Neural progenitor cell (in vitro differentiated cells): ENCODE measurements around the gene CSRP1. TPM values are rescaled to one million over a fixed set of nuclear protein-coding genes. Genes with fewer than 3 reads are reported as not detected.
A peak's percentile ranks its signal among the peaks of the same experiment; 100 is the strongest.

Source experiments
- DNase-seq: peaks from one replicate; pipeline ENCODE4 v3.0.0-alpha.2; 2016; ENCODE audit warnings: low spot score
- H2AFZ ChIP-seq: fragments of 200-600 bp; sonication (generic); replicated peaks from 2 replicates; pipeline ENCODE4 v1.6.1; 2016; ENCODE audit warnings: antibody characterized with exemption
- H3F3A ChIP-seq: fragments of 200-600 bp; sonication (generic); 2 replicates; pipeline ENCODE4 v1.6.1; 2016; ENCODE audit warnings: antibody characterized with exemption, low read depth
- H3K27ac ChIP-seq: fragments of 200-600 bp; sonication (generic); 2 replicates; pipeline ENCODE4 v1.5.1; 2016; ENCODE audit warnings: mild to moderate bottlenecking
- H3K27me3 ChIP-seq: fragments of 200-600 bp; sonication (generic); 2 replicates; pipeline ENCODE4 v1.6.1; 2016; ENCODE audit warnings: mild to moderate bottlenecking, moderate library complexity
- H3K36me3 ChIP-seq: fragments of 200-600 bp; sonication (generic); 2 replicates; pipeline ENCODE4 v1.5.1; 2016
- H3K4me1 ChIP-seq: fragments of 200-600 bp; sonication (generic); 2 replicates; pipeline ENCODE4 v1.6.1; 2016; ENCODE audit warnings: mixed run types
- H3K4me2 ChIP-seq: fragments of 200-600 bp; sonication (generic); 2 replicates; pipeline ENCODE4 v1.6.1; 2016
- H3K4me3 ChIP-seq: fragments of 200-600 bp; sonication (generic); 2 replicates; pipeline ENCODE4 v1.5.1; 2016
- H3K79me2 ChIP-seq: fragments of 200-600 bp; sonication (generic); 2 replicates; pipeline ENCODE4 v1.6.1; 2016; ENCODE audit warnings: low read depth
- H3K9ac ChIP-seq: fragments of 200-600 bp; sonication (generic); 2 replicates; pipeline ENCODE4 v1.6.1; 2016
- H3K9me3 ChIP-seq: fragments of 200-600 bp; sonication (generic); 2 replicates; pipeline ENCODE4 v1.5.1; 2016; ENCODE audit warnings: low read depth
- H4K20me1 ChIP-seq: fragments of 200-600 bp; sonication (generic); 2 replicates; pipeline ENCODE4 v1.6.1; 2016; ENCODE audit warnings: low read depth
- H3K27ac Mint-ChIP-seq: 3 replicates; pipeline ENCODE4 v1.8.0; 2021; ENCODE audit warnings: mixed read lengths
- H3K27me3 Mint-ChIP-seq: 2 replicates; pipeline ENCODE4 v1.8.0; 2022; ENCODE audit warnings: low read depth, mild to moderate bottlenecking, inconsistent platforms, moderate library complexity, mixed read lengths; ENCODE audit not compliant: insufficient read depth
- H3K36me3 Mint-ChIP-seq: 3 replicates; pipeline ENCODE4 v1.8.0; 2021; ENCODE audit warnings: mixed read lengths
- H3K4me1 Mint-ChIP-seq: 3 replicates; pipeline ENCODE4 v1.8.0; 2021; ENCODE audit warnings: mixed read lengths
- H3K4me3 Mint-ChIP-seq: 3 replicates; pipeline ENCODE4 v1.8.0; 2021; ENCODE audit warnings: mild to moderate bottlenecking, moderate library complexity, mixed read lengths
- H3K9me3 Mint-ChIP-seq: 3 replicates; pipeline ENCODE4 v1.8.0; 2020; ENCODE audit warnings: mixed read lengths
- CTCF ChIP-seq: fragments of 200-600 bp; sonication (generic); IDR thresholded peaks from 2 replicates; pipeline ENCODE4 v1.5.1; 2017; ENCODE audit warnings: antibody characterized with exemption, mild to moderate bottlenecking
- EZH2 ChIP-seq: fragments of 200-600 bp; sonication (generic); IDR thresholded peaks from 2 replicates; pipeline ENCODE4 v1.6.1; 2017; ENCODE audit warnings: antibody characterized with exemption, mild to moderate bottlenecking, moderate library complexity
- EZH2phosphoT487 ChIP-seq: fragments of 200-600 bp; sonication (generic); IDR thresholded peaks from 2 replicates; pipeline ENCODE4 v1.6.1; 2017; ENCODE audit warnings: antibody characterized with exemption
- total RNA-seq: library from RNA; depleted of rRNA; stranded (reverse); fragments of >200 nt; gene quantifications from 2 replicates; pipeline ENCODE4 v1.2.3, GENCODE V29; 2015; ENCODE audit warnings: low replicate concordance

CSRP1 gene
- total RNA-seq, 1 donor from 2014 or later = 2.5 TPM

GRCh38 chr1:201544710-201545109 is 37.8 kb upstream of the CSRP1 start:
- peaks cover 35% of the 10 kb centered on the region for H3K4me1 Mint-ChIP-seq
- no peak overlapping the region for H3K27ac Mint-ChIP-seq

GRCh38 chr1:201543871-201544642 is 37.1 kb upstream of the CSRP1 start:
- H3K27me3 Mint-ChIP-seq = peaks cover 23% of the 10 kb centered on the region

More at GRCh38 chr1:201544710-201545109, 37.8 kb upstream of the CSRP1 start:
- Histone ChIP-seq H3K4me1 (peaks cover 33% of the 10 kb centered on the region), H3K4me3 (no peak overlapping the region), H3K27ac (no peak overlapping the region), H4K20me1 (peaks cover 13% of the 10 kb centered on the region), H3K4me2 (no peak overlapping the region), H3K79me2 (no peaks in the 10 kb centered on the region), H3F3A (peaks cover 21% of the 10 kb centered on the region), H3K9me3 (no peaks in the 10 kb centered on the region), H3K36me3 (no peaks in the 10 kb centered on the region), H3K27me3 (peaks cover 46% of the 10 kb centered on the region), H3K9ac (no peak overlapping the region), H2AFZ (no peak overlapping the region)
- TF ChIP-seq CTCF (no peak), EZH2 (no peak), EZH2phosphoT487 (no peak)
- no peak overlapping the region for H3K4me3 Mint-ChIP-seq
- no peaks in the 10 kb centered on the region for H3K9me3 Mint-ChIP-seq
- H3K27me3 Mint-ChIP-seq = peaks cover 19% of the 10 kb centered on the region
- DNase-seq = no peak
- peaks cover 4% of the 10 kb centered on the region for H3K36me3 Mint-ChIP-seq

GRCh38 chr1:201542309-201543035 is 35.5 kb upstream of the CSRP1 start:
- peaks cover 29% of the 10 kb centered on the region for H3F3A ChIP-seq
- peaks cover 4% of the 10 kb centered on the region for H3K36me3 Mint-ChIP-seq
- H4K20me1 ChIP-seq = peaks cover 13% of the 10 kb centered on the region
- no peak for TF ChIP-seq EZH2
- TF ChIP-seq CTCF = no peak
- TF ChIP-seq EZH2phosphoT487 = no peak
- peak overlapping the region; percentile 35 for H3K27ac Mint-ChIP-seq
- H2AFZ ChIP-seq = no peak overlapping the region
- H3K9ac ChIP-seq = no peak overlapping the region
- no peak overlapping the region for H3K4me3 ChIP-seq
- H3K27me3 ChIP-seq = peaks cover 69% of the 10 kb centered on the region
- H3K4me1 ChIP-seq = peaks cover 38% of the 10 kb centered on the region
- H3K36me3 ChIP-seq = no peaks in the 10 kb centered on the region
- no peak for DNase-seq
- H3K27ac ChIP-seq = no peak overlapping the region
- H3K9me3 Mint-ChIP-seq = no peaks in the 10 kb centered on the region
- peaks cover 28% of the 10 kb centered on the region for H3K27me3 Mint-ChIP-seq
- H3K4me2 ChIP-seq = no peak overlapping the region
- no peaks in the 10 kb centered on the region for H3K79me2 ChIP-seq
- H3K4me1 Mint-ChIP-seq = peaks cover 44% of the 10 kb centered on the region
- peak overlapping the region; percentile 42 for H3K4me3 Mint-ChIP-seq
- no peaks in the 10 kb centered on the region for H3K9me3 ChIP-seq

More at GRCh38 chr1:201543871-201544642, 37.1 kb upstream of the CSRP1 start:
- Histone ChIP-seq H3K9ac (no peak overlapping the region), H2AFZ (no peak overlapping the region), H3K27ac (no peak overlapping the region), H3K79me2 (no peaks in the 10 kb centered on the region), H3K4me1 (peaks cover 35% of the 10 kb centered on the region), H3K9me3 (no peaks in the 10 kb centered on the region), H4K20me1 (peaks cover 13% of the 10 kb centered on the region), H3K27me3 (peaks cover 53% of the 10 kb centered on the region), H3K4me2 (peak overlapping the region; percentile 30), H3F3A (peaks cover 21% of the 10 kb centered on the region), H3K4me3 (no peak overlapping the region), H3K36me3 (no peaks in the 10 kb centered on the region)
- TF ChIP-seq EZH2phosphoT487 (peak; percentile 26), CTCF (no peak), EZH2 (no peak)
- H3K4me1 Mint-ChIP-seq = peaks cover 37% of the 10 kb centered on the region
- no peaks in the 10 kb centered on the region for H3K9me3 Mint-ChIP-seq
- H3K36me3 Mint-ChIP-seq = peaks cover 4% of the 10 kb centered on the region
- H3K4me3 Mint-ChIP-seq = peak overlapping the region; percentile 18
- no peak for DNase-seq
- no peak overlapping the region for H3K27ac Mint-ChIP-seq
